Stimulated activated naive CD4-positive, alpha-beta T cell (primary cell): ENCODE measurements around the gene CX3CL1.
"Not testable (repeated sequence)": the region's sequence is repeated elsewhere in the genome, so short reads cannot be mapped to it uniquely, and the experiment has no call there.

Experiments used
- DNase-seq, 6 experiments: peaks; one replicate each; lab custom pipeline; 2025; lab: John Stamatoyannopoulos, UW

The CX3CL1 gene

DNA sequence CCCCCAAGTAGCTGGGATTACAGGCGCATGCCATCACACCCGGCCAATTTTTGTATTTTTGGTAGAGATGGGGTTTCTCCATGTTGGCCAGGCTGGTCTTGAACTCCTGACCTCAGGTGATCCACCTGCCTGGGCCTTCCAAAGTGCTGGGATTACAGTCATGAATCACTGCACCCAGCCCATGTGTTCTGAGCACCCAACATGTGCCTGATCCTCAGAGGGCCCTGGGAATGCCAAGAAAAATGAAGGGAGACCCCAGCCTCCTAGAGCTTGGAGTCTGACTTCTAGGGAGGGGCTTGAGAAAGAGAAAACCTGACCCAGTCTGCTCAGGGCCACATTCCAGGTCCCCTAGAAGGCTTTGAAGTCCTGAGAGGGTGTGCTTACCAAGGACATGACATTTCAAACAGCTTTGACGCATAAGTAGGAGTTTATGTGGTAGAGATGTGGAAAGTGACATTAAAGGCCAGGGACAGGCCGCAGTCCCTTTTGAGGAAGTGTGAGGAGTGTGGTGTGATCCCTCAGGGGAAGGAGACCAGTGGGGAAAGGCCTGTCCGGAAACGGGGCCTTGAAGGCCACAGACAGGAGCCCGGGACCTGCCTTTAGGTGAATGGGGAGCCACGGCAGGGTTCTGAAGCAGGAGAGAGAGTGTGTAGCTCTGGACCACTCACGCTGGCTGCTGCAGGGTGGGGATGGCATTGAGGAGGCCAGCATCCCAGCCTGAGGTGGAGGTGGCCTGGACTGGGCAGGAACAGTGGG is 14.8 kb upstream of the CX3CL1 start:
- DNase-seq, result no peak

DNA sequence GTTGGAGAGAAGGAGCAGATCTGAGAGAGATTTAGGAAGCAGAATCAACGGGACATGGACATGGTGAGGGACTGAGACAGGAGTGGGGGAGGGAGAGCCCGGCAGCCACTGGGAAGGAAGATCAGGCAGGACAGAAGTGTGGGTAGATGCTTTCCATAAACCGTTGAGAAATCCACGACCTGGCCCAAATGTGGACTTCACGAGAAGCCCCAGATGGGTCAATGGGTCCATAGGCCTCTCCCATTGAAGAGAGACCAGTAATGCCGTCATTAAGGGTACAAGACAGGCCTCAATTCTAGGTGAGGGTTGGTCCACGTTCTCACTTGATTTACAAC is 14.2 kb upstream of the CX3CL1 start:
- no peak for DNase-seq

DNA sequence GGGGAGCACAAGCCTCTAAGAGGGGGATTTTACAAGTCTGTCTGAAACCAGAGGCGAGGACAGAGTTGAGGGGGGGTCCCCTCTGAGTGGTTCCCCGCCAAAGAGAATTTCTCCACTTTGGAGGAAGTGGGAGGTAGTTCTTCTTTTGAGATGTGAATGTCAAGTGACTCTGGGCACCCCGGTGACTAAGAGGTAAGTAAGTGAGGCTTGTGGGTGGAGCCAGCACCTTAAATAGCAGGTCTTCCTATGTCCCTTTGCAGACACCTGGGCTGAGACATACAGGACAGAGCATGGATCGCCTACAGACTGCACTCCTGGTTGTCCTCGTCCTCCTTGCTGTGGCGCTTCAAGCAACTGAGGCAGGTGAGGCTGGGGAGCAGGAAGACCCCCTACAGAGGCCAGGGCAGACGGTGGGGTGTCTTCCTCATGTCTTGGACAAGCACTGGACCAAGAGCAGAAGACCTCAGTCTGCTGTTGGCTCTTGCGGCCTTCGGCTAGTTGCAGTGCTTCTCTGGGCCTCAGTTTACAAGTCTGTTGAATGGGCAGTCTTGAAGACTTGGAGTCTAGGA is 13.7 kb upstream of the CX3CL1 start, which contains the start of gene CCL22:
Gene CCL22 (plus strand): TSS at position 257 of the 569 bp plus-strand sequence. CDS start 34 bp downstream, at position 291.
- DNase-seq, result no peak

GRCh38 chr16:57360321-57360935 is 11.9 kb upstream of the CX3CL1 start:
- no peak for DNase-seq

- no peak for DNase-seq
Observed at GRCh38 chr16:57361404-57361803, 10.9 kb upstream of the CX3CL1 start.

GRCh38 chr16:57364143-57364542 is 8.1 kb upstream of the CX3CL1 start:
- DNase-seq, result no peak

- DNase-seq, result no peak
Observed at GRCh38 chr16:57366544-57367040, 5.7 kb upstream of the CX3CL1 start.

GRCh38 chr16:57367116-57367752 is 5.1 kb upstream of the CX3CL1 start:
- DNase-seq, result no peak

- no peak for DNase-seq
Observed at GRCh38 chr16:57371494-57372371, 557 bp upstream of the CX3CL1 start.

DNA sequence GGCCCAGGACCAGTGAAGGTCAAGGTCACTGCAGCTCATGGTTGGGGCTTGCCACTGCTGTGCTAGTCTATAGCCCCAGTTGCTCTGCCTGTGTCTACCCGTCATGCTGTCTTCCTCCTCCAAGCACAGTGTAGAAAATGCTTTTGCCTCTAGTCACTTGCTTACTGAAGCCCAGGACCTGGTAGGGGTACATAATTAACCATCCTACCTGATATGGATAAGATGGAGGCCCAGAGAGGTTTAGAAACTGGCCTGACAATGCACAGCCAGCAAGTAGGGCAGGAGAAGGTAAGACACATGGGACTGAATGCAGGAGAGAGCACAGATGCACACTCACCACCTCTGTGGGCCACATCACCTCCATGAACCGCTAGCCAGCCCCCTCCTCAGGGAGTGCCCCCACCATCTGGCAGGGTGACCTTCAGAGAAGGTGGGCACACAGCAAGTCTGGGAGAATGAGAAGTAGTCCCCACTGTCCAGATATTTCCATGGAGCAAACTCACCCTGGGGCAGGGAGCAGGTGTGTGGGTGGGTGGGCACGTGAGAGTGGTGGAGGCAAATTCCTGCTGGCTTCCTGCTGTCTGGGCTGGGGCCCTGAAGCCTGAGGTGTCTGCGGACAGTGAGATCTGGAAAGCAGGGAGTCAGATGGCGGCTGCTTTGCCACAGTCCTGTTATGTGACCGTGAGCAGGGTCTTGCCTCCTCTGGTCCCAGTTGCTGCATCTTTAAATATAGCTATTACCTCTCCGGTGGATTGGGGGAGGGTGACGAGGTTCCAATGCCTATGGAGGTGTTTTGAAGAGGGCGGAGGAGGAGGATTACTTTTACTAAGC is 1.0 kb downstream of the CX3CL1 start:
- DNase-seq, result no peak

GRCh38 chr16:57374067-57374534 is 1.8 kb downstream of the CX3CL1 start:
- DNase-seq, result no peak

DNA sequence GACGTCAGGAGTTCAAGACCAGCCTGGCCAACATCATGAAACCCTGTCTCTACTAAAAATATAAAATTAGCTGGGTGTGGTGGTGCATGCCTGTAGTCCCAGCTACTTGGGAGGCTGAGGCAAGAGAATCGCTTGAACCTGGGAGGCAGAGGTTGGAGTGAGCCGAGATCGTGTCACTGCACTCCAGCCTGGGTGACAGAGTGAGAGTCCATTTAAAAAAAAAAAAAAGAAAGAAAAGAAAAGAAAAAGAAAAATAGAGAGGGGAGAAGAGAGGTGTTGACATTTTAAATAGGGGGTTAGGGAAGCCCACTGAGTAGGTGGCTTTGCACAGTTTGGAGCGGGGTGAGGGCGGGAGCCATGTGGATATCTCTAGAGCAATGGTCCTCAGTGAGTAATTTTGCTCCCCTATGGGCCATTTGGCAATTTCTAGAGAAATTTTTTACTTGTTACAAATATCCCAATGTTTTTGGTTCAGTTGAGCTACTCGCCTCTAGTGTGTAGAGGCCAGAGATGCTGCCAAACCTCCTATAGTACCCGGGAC is 2.7 kb downstream of the CX3CL1 start:
- not testable (repeated sequence) for DNase-seq

GRCh38 chr16:57376313-57376818 is 4.1 kb downstream of the CX3CL1 start:
- no peak for DNase-seq

DNA sequence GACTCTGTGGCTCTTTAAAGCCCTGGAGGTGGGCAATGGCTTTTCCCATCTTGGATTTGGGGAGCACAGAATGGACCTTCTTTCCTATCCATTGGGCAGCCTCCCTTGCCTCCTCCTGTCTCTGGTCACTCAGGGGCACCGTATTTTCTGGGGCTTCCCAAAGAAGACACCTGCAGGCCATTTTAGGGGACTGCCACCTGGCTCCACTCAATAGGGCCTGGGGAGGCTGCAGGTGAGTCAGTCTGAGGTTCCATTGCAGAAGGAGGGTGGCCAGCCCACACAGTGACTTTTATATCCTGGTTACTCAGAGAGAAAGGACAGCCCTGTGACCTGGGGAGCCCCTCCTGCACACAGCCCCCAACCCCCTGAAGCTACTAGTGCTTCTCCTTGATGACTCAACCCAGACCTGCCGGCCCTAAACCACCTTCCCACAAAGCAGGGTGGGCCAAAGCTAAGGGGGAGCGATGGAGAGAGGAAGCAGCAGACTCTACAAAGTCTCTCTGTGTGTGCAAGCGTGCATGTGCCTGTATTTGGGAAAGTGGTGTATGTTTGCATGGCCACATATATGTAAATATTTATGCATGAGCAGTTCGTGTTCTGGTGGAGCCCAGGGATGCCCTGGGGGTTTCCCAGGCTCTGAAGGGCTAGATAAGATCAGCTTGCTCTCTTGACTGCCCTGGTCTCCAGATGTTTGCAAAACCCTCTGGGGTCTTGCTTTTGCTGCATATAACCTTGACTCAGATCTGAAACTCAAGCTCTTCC is 5.0 kb downstream of the CX3CL1 start:
- DNase-seq, result no peak

- DNase-seq, result no peak
Observed at GRCh38 chr16:57379579-57379978, 7.3 kb downstream of the CX3CL1 start.

DNA sequence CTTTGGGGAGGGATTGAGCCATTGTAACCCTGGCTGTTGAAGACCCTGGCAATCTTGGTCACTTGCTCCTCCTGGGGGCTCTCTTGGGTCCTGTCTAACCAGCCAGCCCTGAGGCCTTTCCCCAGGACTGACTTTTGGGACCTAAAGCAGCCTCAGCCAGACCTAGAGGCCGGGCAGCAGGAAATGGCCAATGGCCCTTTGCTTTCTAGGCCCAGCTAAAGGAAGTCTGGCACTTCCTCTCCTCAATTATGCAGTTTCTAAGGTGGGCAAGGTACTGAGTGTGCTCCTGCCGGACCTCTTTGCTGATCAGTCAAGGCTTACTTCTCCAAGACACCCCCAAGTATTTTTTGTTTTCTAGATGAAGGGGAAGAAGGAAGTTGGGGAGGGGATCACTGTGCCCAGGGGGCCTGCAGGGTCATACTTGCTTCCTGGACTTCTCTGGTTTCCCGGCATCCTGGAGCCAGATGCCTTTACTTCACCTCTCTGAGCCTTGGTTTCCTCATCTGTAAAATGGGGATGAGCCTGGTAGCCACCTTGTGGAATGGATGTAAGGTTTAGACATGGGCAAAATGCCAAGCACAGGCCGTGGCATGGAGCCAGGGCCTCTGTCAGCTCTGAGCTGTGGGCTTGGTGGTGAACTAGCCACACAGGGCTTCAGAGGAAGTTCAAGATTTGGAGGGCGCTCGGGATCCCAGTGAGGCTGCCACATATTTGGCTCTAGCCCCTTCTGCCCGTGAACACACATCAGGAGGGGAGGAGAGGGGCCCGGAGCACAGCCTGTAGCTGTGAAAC is 8.6 kb downstream of the CX3CL1 start:
- no peak for DNase-seq

DNA sequence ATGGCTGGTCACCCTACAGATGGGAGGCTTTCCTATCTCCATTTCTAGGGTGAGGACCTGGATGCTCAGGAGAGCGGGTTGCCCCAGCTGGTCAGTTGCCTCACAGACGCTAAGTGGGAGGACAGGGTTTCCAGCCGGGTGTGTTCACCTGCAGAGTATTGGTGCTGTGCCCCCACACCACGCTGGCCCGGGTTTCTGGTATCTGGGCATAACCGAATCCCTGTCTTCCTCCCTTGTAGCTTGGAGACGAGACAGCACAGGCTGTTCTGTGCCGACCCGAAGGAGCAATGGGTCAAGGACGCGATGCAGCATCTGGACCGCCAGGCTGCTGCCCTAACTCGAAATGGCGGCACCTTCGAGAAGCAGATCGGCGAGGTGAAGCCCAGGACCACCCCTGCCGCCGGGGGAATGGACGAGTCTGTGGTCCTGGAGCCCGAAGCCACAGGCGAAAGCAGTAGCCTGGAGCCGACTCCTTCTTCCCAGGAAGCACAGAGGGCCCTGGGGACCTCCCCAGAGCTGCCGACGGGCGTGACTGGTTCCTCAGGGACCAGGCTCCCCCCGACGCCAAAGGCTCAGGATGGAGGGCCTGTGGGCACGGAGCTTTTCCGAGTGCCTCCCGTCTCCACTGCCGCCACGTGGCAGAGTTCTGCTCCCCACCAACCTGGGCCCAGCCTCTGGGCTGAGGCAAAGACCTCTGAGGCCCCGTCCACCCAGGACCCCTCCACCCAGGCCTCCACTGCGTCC is 9.7 kb downstream of the CX3CL1 start:
- no peak for DNase-seq
